K562 (cell line): ENCODE results near the gene CARM1. TPM values are rescaled to one million over a fixed set of nuclear protein-coding genes. Genes with fewer than 3 reads are reported as not detected.

Source experiments
- BRD4 ChIP-seq: fragments of 200-600 bp; sonication (generic); IDR thresholded peaks from 2 replicates; pipeline ENCODE4 v1.6.1; 2017; ENCODE audit warnings: inconsistent platforms
- BRD9 ChIP-seq: fragments of 450-650 bp; IDR thresholded peaks from 2 replicates; pipeline ENCODE4 v1.6.1; 2018; ENCODE audit warnings: low read depth; ENCODE audit not compliant: partially characterized antibody
- ILF3 ChIP-seq: fragments of 450-650 bp; IDR thresholded peaks from 2 replicates; pipeline ENCODE4 v1.6.1; 2018; ENCODE audit warnings: antibody characterized with exemption, mild to moderate bottlenecking, moderate library complexity, borderline replicate concordance
- KLF16 ChIP-seq: IDR thresholded peaks from 2 replicates; pipeline ENCODE4 v1.6.1; 2016; ENCODE audit warnings: antibody characterized with exemption
- L3MBTL2 ChIP-seq: fragments of 450-650 bp; IDR thresholded peaks from 2 replicates; pipeline ENCODE4 v1.6.1; 2016; ENCODE audit warnings: mild to moderate bottlenecking, moderate library complexity
- NCOR1 ChIP-seq: fragments of 450-650 bp; IDR thresholded peaks from 2 replicates; pipeline ENCODE4 v1.6.1; 2016; ENCODE audit warnings: mild to moderate bottlenecking, moderate library complexity
- SMARCB1 ChIP-seq: IDR thresholded peaks from 2 replicates; pipeline ENCODE4 v1.6.1; 2011; ENCODE audit warnings: improper control_type of control experiment, low read depth; ENCODE audit not compliant: insufficient read length
- STAG1 ChIP-seq: sonication (generic); formaldehyde crosslinking; IDR thresholded peaks from 2 replicates; pipeline ENCODE4 v1.5.0; 2020; ENCODE audit warnings: missing genetic modification reagents, borderline replicate concordance
- ZNF24 ChIP-seq: fragments of 450-650 bp; IDR thresholded peaks from 2 replicates; pipeline ENCODE4 v1.6.1; 2016
- ZNF316 ChIP-seq: fragments of 450-650 bp; IDR thresholded peaks from 2 replicates; pipeline ENCODE4 v1.6.1; 2016
- ZNF324 ChIP-seq: fragments of 250-450 bp; sonication (Bioruptor Pico); IDR thresholded peaks from 2 replicates; pipeline ENCODE4 v1.4.0; 2020; ENCODE audit warnings: mild to moderate bottlenecking
- ZNF707 ChIP-seq: fragments of 250-450 bp; sonication (Bioruptor Pico); conservative IDR thresholded peaks from 2 replicates; pipeline ENCODE4 v1.8.0; 2022; ENCODE audit warnings: inconsistent platforms, mild to moderate bottlenecking, moderate library complexity
- ZNF766 ChIP-seq: fragments of 200-800 bp; sonication (Bioruptor generic); conservative IDR thresholded peaks from 2 replicates; pipeline ENCODE4 v1.6.1; 2016; ENCODE audit warnings: missing genetic modification characterization, missing compliant biosample characterization
- ZNF778 ChIP-seq: fragments of 450-650 bp; formaldehyde crosslinking; IDR thresholded peaks from 2 replicates; pipeline ENCODE4 v1.4.0; 2020; ENCODE audit warnings: mild to moderate bottlenecking, moderate library complexity
- polyA plus RNA-seq, 8 experiments: library from polyadenylated mRNA; depleted of rRNA in 4 of 8; stranded (reverse) in 5 of 8; unstranded in 3 of 8; fragments of >200 nt; fragmentation: Nextera tagmentation in 2 of 8; fragmentation: Illumina TruSeq in 1 of 8; extraction: Ambion mirVana in 2 of 8; extraction: Trizol in 1 of 8; gene quantifications; 2 replicates each; pipeline versions ENCODE4 v1.2.1 to v1.2.3, GENCODE V29; 2011 to 2014; ENCODE audit warnings: inconsistent platforms in 1 of 8, missing spikeins in 1 of 8
- total RNA-seq, 7 experiments: library from RNA; depleted of rRNA in 6 of 7; stranded (reverse); fragments of >200 nt in 6 of 7; fragmentation: Illumina TruSeq in 2 of 7; extraction: Trizol in 2 of 7; gene quantifications; 2 replicates each; pipeline versions ENCODE4 v1.2.1 to v1.2.3, GENCODE V29; 2011 to 2021; ENCODE audit warnings: low replicate concordance in 1 of 7
- TF ChIP-seq, protein P1 (sequence below): fragments of 250-450 bp; sonication (Bioruptor Pico); IDR thresholded peaks from 2 replicates; pipeline ENCODE4 v1.4.0; 2020; ENCODE audit warnings: mild to moderate bottlenecking
- TF ChIP-seq, protein P2 (sequence below): sonication (generic); formaldehyde crosslinking; IDR thresholded peaks from 2 replicates; pipeline ENCODE4 v1.8.0; 2022; ENCODE audit warnings: missing genetic modification reagents, mild to moderate bottlenecking, borderline replicate concordance
- TF ChIP-seq, protein P3 (sequence below): sonication (generic); formaldehyde crosslinking; IDR thresholded peaks from 2 replicates; pipeline ENCODE4 v1.8.1; 2023; ENCODE audit warnings: mild to moderate bottlenecking, missing genetic modification reagents
- TF ChIP-seq, protein P4 (sequence below): fragments of 450-650 bp; IDR thresholded peaks from 2 replicates; pipeline ENCODE4 v1.6.1; 2017; ENCODE audit warnings: antibody characterized with exemption, mild to moderate bottlenecking
- TF ChIP-seq, protein P5 (sequence below): sonication (generic); formaldehyde crosslinking; IDR thresholded peaks from 2 replicates; pipeline ENCODE4 v1.5.0; 2020; ENCODE audit warnings: missing genetic modification reagents

Gene CARM1
- total and polyA plus RNA-seq, 9 of the 15 experiments (the other 6 are each of a cell fraction or from before 2014, with no cell fraction given), result 0.36 to 86.0 (median 29.7) TPM

DNA sequence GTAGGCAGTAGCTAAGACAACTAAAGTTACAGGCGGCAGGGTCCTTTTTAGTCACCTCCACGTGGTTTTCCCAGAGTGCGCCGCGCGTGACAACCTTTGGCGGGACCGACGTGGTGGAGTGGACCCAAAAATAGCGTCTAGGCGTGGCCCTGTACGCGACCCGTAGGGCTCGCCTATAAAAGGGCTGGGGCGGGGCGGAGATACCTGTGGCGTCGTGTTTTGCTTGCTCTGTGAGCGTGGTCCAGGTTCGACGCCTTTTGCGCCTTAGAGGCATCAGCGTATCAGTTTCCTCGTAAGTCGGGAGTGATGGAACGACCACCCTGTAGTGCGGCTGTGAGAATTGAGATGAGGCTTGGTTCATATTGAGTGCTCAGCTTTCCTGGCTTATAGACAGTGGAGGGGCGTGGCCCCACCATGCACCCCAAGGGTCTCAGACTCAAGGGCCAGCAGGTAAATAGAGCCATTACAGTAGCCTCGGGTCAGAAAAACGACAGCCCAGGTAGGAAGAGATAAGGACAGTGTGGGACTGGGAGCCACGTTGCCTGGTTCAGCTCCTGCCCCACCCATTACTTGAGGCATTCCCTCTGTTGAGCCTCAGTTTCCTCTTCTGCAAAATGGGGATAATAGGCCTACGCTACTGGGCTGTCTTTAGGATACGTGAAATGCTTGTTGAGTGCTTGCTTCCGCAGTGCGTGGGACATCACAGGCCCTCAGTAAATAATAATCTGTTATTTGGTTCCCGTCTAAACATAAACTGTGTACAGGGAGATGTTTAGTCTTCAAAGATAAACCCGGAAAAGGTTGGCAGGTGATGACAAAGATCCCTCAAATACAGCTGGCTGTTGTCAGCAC lies 34.6 kb upstream of the CARM1 start (continued):
- TF ChIP-seq STAG1 (CRISPR knock-in tag), result peak; percentile 86; the same call in 1 of the 2 replicates
- TF ChIP-seq, protein P1, sequence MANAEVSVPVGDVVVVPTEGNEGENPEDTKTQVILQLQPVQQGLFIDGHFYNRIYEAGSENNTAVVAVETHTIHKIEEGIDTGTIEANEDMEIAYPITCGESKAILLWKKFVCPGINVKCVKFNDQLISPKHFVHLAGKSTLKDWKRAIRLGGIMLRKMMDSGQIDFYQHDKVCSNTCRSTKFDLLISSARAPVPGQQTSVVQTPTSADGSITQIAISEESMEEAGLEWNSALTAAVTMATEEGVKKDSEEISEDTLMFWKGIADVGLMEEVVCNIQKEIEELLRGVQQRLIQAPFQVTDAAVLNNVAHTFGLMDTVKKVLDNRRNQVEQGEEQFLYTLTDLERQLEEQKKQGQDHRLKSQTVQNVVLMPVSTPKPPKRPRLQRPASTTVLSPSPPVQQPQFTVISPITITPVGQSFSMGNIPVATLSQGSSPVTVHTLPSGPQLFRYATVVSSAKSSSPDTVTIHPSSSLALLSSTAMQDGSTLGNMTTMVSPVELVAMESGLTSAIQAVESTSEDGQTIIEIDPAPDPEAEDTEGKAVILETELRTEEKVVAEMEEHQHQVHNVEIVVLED (CRISPR knock-in tag), result peak; percentile 75
- TF ChIP-seq, protein P2, sequence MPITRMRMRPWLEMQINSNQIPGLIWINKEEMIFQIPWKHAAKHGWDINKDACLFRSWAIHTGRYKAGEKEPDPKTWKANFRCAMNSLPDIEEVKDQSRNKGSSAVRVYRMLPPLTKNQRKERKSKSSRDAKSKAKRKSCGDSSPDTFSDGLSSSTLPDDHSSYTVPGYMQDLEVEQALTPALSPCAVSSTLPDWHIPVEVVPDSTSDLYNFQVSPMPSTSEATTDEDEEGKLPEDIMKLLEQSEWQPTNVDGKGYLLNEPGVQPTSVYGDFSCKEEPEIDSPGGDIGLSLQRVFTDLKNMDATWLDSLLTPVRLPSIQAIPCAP (CRISPR knock-in tag), result peak; percentile 96
- TF ChIP-seq, protein P3, sequence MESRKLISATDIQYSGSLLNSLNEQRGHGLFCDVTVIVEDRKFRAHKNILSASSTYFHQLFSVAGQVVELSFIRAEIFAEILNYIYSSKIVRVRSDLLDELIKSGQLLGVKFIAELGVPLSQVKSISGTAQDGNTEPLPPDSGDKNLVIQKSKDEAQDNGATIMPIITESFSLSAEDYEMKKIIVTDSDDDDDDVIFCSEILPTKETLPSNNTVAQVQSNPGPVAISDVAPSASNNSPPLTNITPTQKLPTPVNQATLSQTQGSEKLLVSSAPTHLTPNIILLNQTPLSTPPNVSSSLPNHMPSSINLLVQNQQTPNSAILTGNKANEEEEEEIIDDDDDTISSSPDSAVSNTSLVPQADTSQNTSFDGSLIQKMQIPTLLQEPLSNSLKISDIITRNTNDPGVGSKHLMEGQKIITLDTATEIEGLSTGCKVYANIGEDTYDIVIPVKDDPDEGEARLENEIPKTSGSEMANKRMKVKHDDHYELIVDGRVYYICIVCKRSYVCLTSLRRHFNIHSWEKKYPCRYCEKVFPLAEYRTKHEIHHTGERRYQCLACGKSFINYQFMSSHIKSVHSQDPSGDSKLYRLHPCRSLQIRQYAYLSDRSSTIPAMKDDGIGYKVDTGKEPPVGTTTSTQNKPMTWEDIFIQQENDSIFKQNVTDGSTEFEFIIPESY, result peak; percentile 96
- TF ChIP-seq, protein P4, sequence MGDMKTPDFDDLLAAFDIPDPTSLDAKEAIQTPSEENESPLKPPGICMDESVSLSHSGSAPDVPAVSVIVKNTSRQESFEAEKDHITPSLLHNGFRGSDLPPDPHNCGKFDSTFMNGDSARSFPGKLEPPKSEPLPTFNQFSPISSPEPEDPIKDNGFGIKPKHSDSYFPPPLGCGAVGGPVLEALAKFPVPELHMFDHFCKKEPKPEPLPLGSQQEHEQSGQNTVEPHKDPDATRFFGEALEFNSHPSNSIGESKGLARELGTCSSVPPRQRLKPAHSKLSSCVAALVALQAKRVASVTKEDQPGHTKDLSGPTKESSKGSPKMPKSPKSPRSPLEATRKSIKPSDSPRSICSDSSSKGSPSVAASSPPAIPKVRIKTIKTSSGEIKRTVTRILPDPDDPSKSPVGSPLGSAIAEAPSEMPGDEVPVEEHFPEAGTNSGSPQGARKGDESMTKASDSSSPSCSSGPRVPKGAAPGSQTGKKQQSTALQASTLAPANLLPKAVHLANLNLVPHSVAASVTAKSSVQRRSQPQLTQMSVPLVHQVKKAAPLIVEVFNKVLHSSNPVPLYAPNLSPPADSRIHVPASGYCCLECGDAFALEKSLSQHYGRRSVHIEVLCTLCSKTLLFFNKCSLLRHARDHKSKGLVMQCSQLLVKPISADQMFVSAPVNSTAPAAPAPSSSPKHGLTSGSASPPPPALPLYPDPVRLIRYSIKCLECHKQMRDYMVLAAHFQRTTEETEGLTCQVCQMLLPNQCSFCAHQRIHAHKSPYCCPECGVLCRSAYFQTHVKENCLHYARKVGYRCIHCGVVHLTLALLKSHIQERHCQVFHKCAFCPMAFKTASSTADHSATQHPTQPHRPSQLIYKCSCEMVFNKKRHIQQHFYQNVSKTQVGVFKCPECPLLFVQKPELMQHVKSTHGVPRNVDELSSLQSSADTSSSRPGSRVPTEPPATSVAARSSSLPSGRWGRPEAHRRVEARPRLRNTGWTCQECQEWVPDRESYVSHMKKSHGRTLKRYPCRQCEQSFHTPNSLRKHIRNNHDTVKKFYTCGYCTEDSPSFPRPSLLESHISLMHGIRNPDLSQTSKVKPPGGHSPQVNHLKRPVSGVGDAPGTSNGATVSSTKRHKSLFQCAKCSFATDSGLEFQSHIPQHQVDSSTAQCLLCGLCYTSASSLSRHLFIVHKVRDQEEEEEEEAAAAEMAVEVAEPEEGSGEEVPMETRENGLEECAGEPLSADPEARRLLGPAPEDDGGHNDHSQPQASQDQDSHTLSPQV, result peak; percentile 100
- TF ChIP-seq BRD9, result no peak
- peak; percentile 94 for TF ChIP-seq ZNF766 (CRISPR knock-in tag)
- TF ChIP-seq BRD4, result no peak
- no peak for TF ChIP-seq NCOR1
- TF ChIP-seq KLF16, result peak; percentile 83
- TF ChIP-seq, protein P5, sequence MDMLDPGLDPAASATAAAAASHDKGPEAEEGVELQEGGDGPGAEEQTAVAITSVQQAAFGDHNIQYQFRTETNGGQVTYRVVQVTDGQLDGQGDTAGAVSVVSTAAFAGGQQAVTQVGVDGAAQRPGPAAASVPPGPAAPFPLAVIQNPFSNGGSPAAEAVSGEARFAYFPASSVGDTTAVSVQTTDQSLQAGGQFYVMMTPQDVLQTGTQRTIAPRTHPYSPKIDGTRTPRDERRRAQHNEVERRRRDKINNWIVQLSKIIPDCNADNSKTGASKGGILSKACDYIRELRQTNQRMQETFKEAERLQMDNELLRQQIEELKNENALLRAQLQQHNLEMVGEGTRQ (CRISPR knock-in tag), result peak; percentile 95
- TF ChIP-seq ZNF707 (CRISPR knock-in tag), result peak; percentile 67; the same call in 1 of the 2 replicates
- no peak for TF ChIP-seq ZNF778 (CRISPR knock-in tag)
- TF ChIP-seq SMARCB1, result no peak
- TF ChIP-seq L3MBTL2, result peak; percentile 100
- peak; percentile 8; the same call in 1 of the 2 replicates for TF ChIP-seq ZNF316
- TF ChIP-seq ZNF24, result 0 out of 2 replicates have a peak, but pooled peaks have one; percentile 56
- no peak for TF ChIP-seq ILF3
- TF ChIP-seq ZNF324, result no peak
